Stimulated activated naive CD8-positive, alpha-beta T cell treated with anti-CD3 and anti-CD28 coated beads, Interleukin-15, amount 100 ng/mL, for 72 hours (primary cell): Measurements from ENCODE around the gene STX18.

Source experiments
- ATAC-seq: fragments of 150-1000 bp; cut with Tn5 transposase; 2 replicates; pipeline ENCODE4 v1.10.0; 2021; ENCODE audit warnings: mild to moderate bottlenecking, moderate library complexity
- DNase-seq, 2 donors: peaks; one replicate each; pipeline ENCODE4 v3.0.0; 2021 to 2022
- H3K27ac Mint-ChIP-seq, 2 donors: one replicate each; pipeline ENCODE4 v1.8.0; 2022; ENCODE audit warnings: mild to moderate bottlenecking in 2 of 2, mixed read lengths in 2 of 2, moderate library complexity in 2 of 2
- H3K27me3 Mint-ChIP-seq: one replicate; pipeline ENCODE4 v1.8.0; 2022; ENCODE audit warnings: mixed read lengths
- H3K4me1 Mint-ChIP-seq: one replicate; pipeline ENCODE4 v1.8.0; 2022; ENCODE audit warnings: mild to moderate bottlenecking, mixed read lengths
- H3K4me3 Mint-ChIP-seq, 2 donors: one replicate each; pipeline ENCODE4 v1.8.0; 2022; ENCODE audit warnings: mild to moderate bottlenecking in 2 of 2, mixed read lengths in 2 of 2, moderate library complexity in 1 of 2
- H3K9me3 Mint-ChIP-seq, 2 donors: one replicate each; pipeline ENCODE4 v1.8.0; 2022; ENCODE audit warnings: mixed read lengths in 2 of 2

Gene STX18

DNA sequence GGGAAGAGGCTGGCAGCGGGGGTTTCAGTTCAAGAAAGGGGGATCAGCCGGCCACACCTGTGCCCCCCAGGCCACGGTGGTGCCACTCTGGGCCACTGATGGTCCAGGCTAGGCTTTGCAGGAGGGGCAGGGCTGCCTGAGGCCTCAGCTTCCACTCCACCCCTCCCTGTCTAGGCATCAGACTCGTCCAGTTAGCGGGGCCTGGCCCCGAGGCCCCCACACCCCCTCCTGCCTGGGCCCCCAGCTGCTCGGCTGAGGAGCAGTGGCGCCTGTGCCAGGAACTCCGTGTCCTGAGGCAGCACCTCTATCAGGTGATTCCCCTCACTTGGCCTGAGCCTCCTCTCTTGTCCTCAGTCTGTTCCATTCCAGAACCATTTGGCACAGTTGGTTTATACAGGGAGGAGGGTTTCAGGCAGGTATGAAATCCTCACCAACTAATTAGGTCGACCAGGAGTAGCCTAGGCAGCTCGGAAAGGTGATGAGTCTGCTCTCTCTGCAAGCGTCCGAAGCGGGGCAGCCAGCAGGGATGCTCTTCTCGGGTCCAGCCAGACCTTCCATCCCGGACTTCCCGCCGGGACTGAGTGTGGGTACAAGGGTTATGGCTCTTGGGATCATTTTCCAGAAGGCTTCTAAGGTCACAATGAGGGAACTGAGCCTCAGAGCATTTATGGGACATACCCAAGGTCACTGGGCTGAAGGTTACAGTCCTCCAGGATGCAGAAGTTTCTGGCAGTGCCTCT, 152.8 kb downstream of the STX18 start:
- peaks cover 37% of the 10 kb centered on the region for H3K27me3 Mint-ChIP-seq
- no peak overlapping the region for H3K4me3 Mint-ChIP-seq
- H3K4me1 Mint-ChIP-seq = peaks cover 23% of the 10 kb centered on the region
- ATAC-seq (no peak), DNase-seq (no peak)
- H3K9me3 Mint-ChIP-seq = no peaks in the 10 kb centered on the region
- H3K27ac Mint-ChIP-seq = no peak overlapping the region

GRCh38 chr4:4388311-4388790, 153.5 kb downstream of the STX18 start:
- Mint-ChIP-seq H3K4me3 (peak overlapping the region; percentile 73 to 74), H3K27ac (no peak overlapping the region), H3K9me3 (no peaks in the 10 kb centered on the region), H3K27me3 (peaks cover 43% of the 10 kb centered on the region), H3K4me1 (peaks cover 23% of the 10 kb centered on the region)
- no peak for ATAC-seq
- DNase-seq = no peak

- Mint-ChIP-seq H3K27me3 (peaks cover 49% of the 10 kb centered on the region), H3K27ac (no peak overlapping the region), H3K4me3 (peak overlapping the region; percentile 73 to 74), H3K4me1 (peaks cover 23% of the 10 kb centered on the region), H3K9me3 (no peaks in the 10 kb centered on the region)
- ATAC-seq = peak; percentile 33
- no peak for DNase-seq
Measured at GRCh38 chr4:4387531-4388310, 154.1 kb downstream of the STX18 start.

GRCh38 chr4:4386736-4387392, 155.0 kb downstream of the STX18 start, which contains the start of gene NSG1:
NSG1 (plus strand) TSS chr4:4387102; CDS start chr4:4387630, 528 bp downstream.
- Mint-ChIP-seq H3K9me3 (no peaks in the 10 kb centered on the region), H3K27ac (no peak within 1 kb of the TSS), H3K4me1 (peaks cover 23% of the 10 kb centered on the region), H3K4me3 (peak within 1 kb of the TSS; percentile 84 to 86), H3K27me3 (peaks cover 57% of the 10 kb centered on the region)
- DNase-seq (peak; percentile 22 to 41), ATAC-seq (peak; percentile 56)

GRCh38 chr4:4386296-4386735, 155.5 kb downstream of the STX18 start:
- ATAC-seq (peak; percentile 65), DNase-seq (peak; percentile 12 to 37)
- H3K27ac Mint-ChIP-seq = no peak overlapping the region
- peaks cover 61% of the 10 kb centered on the region for H3K27me3 Mint-ChIP-seq
- H3K4me3 Mint-ChIP-seq = peak overlapping the region; percentile 84 to 86
- no peaks in the 10 kb centered on the region for H3K9me3 Mint-ChIP-seq
- H3K4me1 Mint-ChIP-seq = peaks cover 23% of the 10 kb centered on the region

GRCh38 chr4:4385729-4386295, 156.0 kb downstream of the STX18 start:
- Mint-ChIP-seq H3K27ac (no peak overlapping the region), H3K4me1 (peaks cover 23% of the 10 kb centered on the region), H3K27me3 (peaks cover 66% of the 10 kb centered on the region), H3K4me3 (peak overlapping the region; percentile 84 to 86), H3K9me3 (no peaks in the 10 kb centered on the region)
- DNase-seq (no peak), ATAC-seq (no peak)

- ATAC-seq (no peak), DNase-seq (peak in 1 of 2 donors; percentile 28)
- Mint-ChIP-seq H3K4me3 (peak overlapping the region in 1 of 2 donors; percentile 58), H3K4me1 (peaks cover 23% of the 10 kb centered on the region), H3K9me3 (no peaks in the 10 kb centered on the region), H3K27me3 (peaks cover 74% of the 10 kb centered on the region), H3K27ac (no peak overlapping the region)
Measured at GRCh38 chr4:4384837-4385236, 157.0 kb downstream of the STX18 start.

DNA sequence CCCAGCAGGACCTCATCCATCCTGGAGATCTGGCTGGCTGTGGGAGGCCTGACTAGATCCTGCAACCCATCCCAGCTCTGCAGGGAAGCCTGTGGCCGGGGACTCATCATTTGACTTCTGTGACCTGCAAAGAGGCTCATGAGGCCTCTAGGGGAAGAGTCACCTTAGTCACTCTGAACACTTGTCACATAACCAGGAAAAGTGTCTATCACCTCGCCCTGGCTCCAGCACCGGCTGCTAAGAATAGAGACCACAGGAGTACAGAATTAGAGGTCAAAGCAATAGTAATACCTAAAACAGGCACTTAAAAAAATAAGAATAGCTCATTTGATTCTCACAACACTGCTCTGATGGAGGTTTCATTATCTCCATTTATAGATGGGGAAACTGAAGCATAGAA, 158.8 kb downstream of the STX18 start:
- Mint-ChIP-seq H3K4me3 (no peak overlapping the region), H3K9me3 (no peaks in the 10 kb centered on the region), H3K27me3 (peaks cover 74% of the 10 kb centered on the region), H3K4me1 (peaks cover 17% of the 10 kb centered on the region), H3K27ac (no peak overlapping the region)
- DNase-seq = no peak
- no peak for ATAC-seq

GRCh38 chr4:4379540-4380087, 162.2 kb downstream of the STX18 start:
- H3K4me3 Mint-ChIP-seq = no peak overlapping the region
- peaks cover 2 to 4% of the 10 kb centered on the region in 2 donors for H3K9me3 Mint-ChIP-seq
- DNase-seq = no peak
- peaks cover 60% of the 10 kb centered on the region for H3K27me3 Mint-ChIP-seq
- peak overlapping the region in 1 of 2 donors; percentile 67 for H3K27ac Mint-ChIP-seq
- no peak for ATAC-seq
- no peaks in the 10 kb centered on the region for H3K4me1 Mint-ChIP-seq

GRCh38 chr4:4377732-4378460, 164.0 kb downstream of the STX18 start:
- Mint-ChIP-seq H3K4me1 (no peaks in the 10 kb centered on the region), H3K4me3 (no peak overlapping the region), H3K27ac (no peak overlapping the region), H3K27me3 (peaks cover 44% of the 10 kb centered on the region), H3K9me3 (peaks cover 5 to 9% of the 10 kb centered on the region in 2 donors)
- no peak for ATAC-seq
- no peak for DNase-seq

GRCh38 chr4:4377191-4377590, 164.7 kb downstream of the STX18 start:
- DNase-seq = no peak
- Mint-ChIP-seq H3K4me3 (no peak overlapping the region), H3K27me3 (peaks cover 37% of the 10 kb centered on the region), H3K27ac (no peak overlapping the region), H3K4me1 (no peaks in the 10 kb centered on the region), H3K9me3 (peaks cover 5 to 9% of the 10 kb centered on the region in 2 donors)
- no peak for ATAC-seq

GRCh38 chr4:4376074-4376473, 165.8 kb downstream of the STX18 start:
- Mint-ChIP-seq H3K9me3 (peaks cover 5 to 9% of the 10 kb centered on the region in 2 donors), H3K27ac (no peak overlapping the region), H3K27me3 (peaks cover 27% of the 10 kb centered on the region), H3K4me3 (no peak overlapping the region), H3K4me1 (no peaks in the 10 kb centered on the region)
- ATAC-seq (no peak), DNase-seq (no peak)

GRCh38 chr4:4374388-4375098, 167.3 kb downstream of the STX18 start:
- H3K27me3 Mint-ChIP-seq = peaks cover 14% of the 10 kb centered on the region
- no peak for DNase-seq
- no peaks in the 10 kb centered on the region for H3K4me1 Mint-ChIP-seq
- H3K27ac Mint-ChIP-seq = no peak overlapping the region
- H3K4me3 Mint-ChIP-seq = no peak overlapping the region
- no peak for ATAC-seq
- peaks cover 5 to 9% of the 10 kb centered on the region in 2 donors for H3K9me3 Mint-ChIP-seq
